OCI-LY1 (cell line): ENCODE measurements around the gene EXOSC7.

ENCODE experiments used
- EZH2 ChIP-seq: fragments of 200-600 bp; sonication (generic), shearing (Covaris generic); IDR thresholded peaks from 2 replicates; pipeline ENCODE4 v1.8.0; 2017; ENCODE audit warnings: borderline replicate concordance, mixed run types, mild to moderate bottlenecking, antibody characterized with exemption, low read length, moderate library complexity, mixed read lengths
- TF ChIP-seq, protein P1 (sequence below): fragments of 200-600 bp; sonication (generic), shearing (Covaris generic); IDR thresholded peaks from 2 replicates; pipeline ENCODE4 v1.5.1; 2017; ENCODE audit warnings: mild to moderate bottlenecking, antibody characterized with exemption, low read length, moderate library complexity, mixed read lengths

DNA sequence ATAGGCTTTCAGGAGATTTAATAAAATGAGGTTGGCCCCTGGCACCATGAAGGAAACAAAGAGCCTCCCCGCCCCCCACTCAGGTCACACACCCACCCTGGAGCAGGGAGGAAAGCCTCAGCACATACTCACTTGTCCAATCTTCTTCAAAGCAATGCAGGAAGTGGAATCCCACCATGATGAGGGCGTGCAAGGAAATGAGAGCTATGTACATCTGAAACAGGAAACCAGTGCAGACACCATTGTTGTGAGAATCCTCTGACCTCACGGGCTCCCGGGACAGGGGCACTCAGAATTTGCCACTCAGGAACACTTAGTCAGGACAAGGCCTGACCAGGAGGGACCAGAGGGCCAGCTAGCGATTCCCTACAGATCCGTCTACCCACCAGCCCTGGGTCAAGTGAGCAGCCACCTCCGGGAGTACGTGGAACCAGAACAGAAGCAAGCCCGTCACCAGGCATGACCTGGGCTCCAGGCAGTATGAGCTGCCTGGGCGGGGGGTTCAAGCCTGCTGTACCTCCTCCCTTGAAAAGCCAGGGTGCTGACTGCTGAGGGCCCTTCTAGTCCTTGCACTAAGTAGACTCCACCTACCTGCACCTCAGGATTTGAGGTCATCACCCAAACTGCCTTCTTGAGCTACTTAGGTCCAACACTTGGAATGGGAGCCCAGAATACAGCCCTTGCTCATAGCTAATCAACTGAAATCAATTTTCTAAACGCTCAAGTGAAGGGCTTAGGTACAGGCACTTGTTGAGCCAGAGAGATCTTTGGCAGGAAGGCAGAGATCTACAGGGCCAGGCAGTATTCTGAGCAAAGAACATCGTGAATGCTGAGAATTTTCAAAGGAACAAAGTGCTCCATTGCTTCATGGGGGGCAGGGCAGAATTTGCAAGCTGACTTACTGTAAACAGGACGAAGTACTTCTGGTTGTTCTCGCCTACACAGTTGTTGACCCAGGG lies 42.8 kb upstream of the EXOSC7 start:
- TF ChIP-seq, protein P1, sequence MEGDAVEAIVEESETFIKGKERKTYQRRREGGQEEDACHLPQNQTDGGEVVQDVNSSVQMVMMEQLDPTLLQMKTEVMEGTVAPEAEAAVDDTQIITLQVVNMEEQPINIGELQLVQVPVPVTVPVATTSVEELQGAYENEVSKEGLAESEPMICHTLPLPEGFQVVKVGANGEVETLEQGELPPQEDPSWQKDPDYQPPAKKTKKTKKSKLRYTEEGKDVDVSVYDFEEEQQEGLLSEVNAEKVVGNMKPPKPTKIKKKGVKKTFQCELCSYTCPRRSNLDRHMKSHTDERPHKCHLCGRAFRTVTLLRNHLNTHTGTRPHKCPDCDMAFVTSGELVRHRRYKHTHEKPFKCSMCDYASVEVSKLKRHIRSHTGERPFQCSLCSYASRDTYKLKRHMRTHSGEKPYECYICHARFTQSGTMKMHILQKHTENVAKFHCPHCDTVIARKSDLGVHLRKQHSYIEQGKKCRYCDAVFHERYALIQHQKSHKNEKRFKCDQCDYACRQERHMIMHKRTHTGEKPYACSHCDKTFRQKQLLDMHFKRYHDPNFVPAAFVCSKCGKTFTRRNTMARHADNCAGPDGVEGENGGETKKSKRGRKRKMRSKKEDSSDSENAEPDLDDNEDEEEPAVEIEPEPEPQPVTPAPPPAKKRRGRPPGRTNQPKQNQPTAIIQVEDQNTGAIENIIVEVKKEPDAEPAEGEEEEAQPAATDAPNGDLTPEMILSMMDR = no peak
- no peak for TF ChIP-seq EZH2
